Tibial nerve (tissue), 3 donors: Measurements from ENCODE around the gene MALRD1.

Source experiments
- POLR2A ChIP-seq, 2 donors: fragments of 450-650 bp; IDR thresholded peaks; one replicate each; pipeline ENCODE4 v1.6.1; 2017; ENCODE audit warnings: antibody characterized with exemption in 2 of 2, mild to moderate bottlenecking in 2 of 2, moderate library complexity in 2 of 2
- TF ChIP-seq, protein P1 (sequence below), 5 experiments: fragments of 200-600 bp in 3 of 5; fragments of 450-650 bp in 2 of 5; sonication (generic) in 3 of 5; IDR thresholded peaks; one replicate each; pipeline ENCODE4 v1.5.1; 2016 to 2019; ENCODE audit warnings: antibody characterized with exemption in 5 of 5, mild to moderate bottlenecking in 3 of 5, moderate library complexity in 2 of 5

- TF ChIP-seq, protein P1, sequence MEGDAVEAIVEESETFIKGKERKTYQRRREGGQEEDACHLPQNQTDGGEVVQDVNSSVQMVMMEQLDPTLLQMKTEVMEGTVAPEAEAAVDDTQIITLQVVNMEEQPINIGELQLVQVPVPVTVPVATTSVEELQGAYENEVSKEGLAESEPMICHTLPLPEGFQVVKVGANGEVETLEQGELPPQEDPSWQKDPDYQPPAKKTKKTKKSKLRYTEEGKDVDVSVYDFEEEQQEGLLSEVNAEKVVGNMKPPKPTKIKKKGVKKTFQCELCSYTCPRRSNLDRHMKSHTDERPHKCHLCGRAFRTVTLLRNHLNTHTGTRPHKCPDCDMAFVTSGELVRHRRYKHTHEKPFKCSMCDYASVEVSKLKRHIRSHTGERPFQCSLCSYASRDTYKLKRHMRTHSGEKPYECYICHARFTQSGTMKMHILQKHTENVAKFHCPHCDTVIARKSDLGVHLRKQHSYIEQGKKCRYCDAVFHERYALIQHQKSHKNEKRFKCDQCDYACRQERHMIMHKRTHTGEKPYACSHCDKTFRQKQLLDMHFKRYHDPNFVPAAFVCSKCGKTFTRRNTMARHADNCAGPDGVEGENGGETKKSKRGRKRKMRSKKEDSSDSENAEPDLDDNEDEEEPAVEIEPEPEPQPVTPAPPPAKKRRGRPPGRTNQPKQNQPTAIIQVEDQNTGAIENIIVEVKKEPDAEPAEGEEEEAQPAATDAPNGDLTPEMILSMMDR (IDR thresholded peaks at IDR 0.05) = no peak
- TF ChIP-seq POLR2A (IDR thresholded peaks at IDR 0.05) = no peak
These were observed 708.3 kb downstream of the MALRD1 start for GRCh38 chr10:19756919-19757318.
